HCT116 (cell line): ENCODE results near the gene FAM234B. TPM values are rescaled to one million over a fixed set of nuclear protein-coding genes. Genes with fewer than 3 reads are reported as not detected.
A peak's percentile ranks its signal among the peaks of the same experiment; 100 is the strongest.

ENCODE experiments used
- ATAC-seq: fragments of 200-7000 bp; cut with Tn5 transposase; 2 replicates; pipeline ENCODE4 v1.9.1; 2020; ENCODE audit warnings: mild to moderate bottlenecking, moderate library complexity
- BruUV-seq: library from RNA; stranded (reverse); fragments of 400-500 nt; replicated peaks from 2 replicates; lab custom pipeline; 2021; lab: Mats Ljungman, UMichigan
- CTCF ChIA-PET: fragments of 300-600 bp; sonication (Branson Sonifier 250); formaldehyde crosslinking; loops from one replicate; lab custom pipeline; 2021; ENCODE audit warnings: antibody characterized with exemption; lab: Charles Lee
- POLR2A ChIA-PET: fragments of 300-600, 350-600 bp; sonication (Branson Sonifier 250); formaldehyde crosslinking; loops from one replicate; lab custom pipeline; 2021; ENCODE audit warnings: antibody characterized with exemption; lab: Charles Lee
- RAD21 ChIA-PET, 2 experiments: fragments of 300-600 bp; sonication (Branson Sonifier 250); formaldehyde crosslinking; loops; one replicate each; lab custom pipeline; 2023; ENCODE audit warnings: low total read pairs in 2 of 2; ENCODE audit not compliant: uncharacterized antibody in 2 of 2, unreplicated experiment in 2 of 2, low non-redundant PET in 1 of 2; lab: Charles Lee
- DNase-seq: peaks from one replicate; pipeline ENCODE4 v3.0.0-alpha.2; 2010; ENCODE audit warnings: low read depth, low spot score
- H2AFZ ChIP-seq: fragments of 200-600 bp; shearing (Covaris generic), sonication (generic); 2 replicates; pipeline ENCODE4 v1.6.1; 2017; ENCODE audit warnings: low read depth, mixed run types, mixed read lengths, antibody characterized with exemption, low read length; ENCODE audit not compliant: poor library complexity, severe bottlenecking
- H3K27ac ChIP-seq: 2 replicates; pipeline ENCODE4 v1.5.1; 2012; ENCODE audit warnings: low read depth, low read length
- H3K27me3 ChIP-seq: fragments of 200-600 bp; sonication (generic); 2 replicates; pipeline ENCODE4 v1.6.1; 2016; ENCODE audit warnings: mixed run types, low read length, mixed read lengths; ENCODE audit not compliant: insufficient read depth
- H3K36me3 ChIP-seq, 2 experiments: fragments of 200-500 bp in 1 of 2; fragments of 200-600 bp in 1 of 2; sonication (Bioruptor generic) in 1 of 2; sonication (generic) in 1 of 2; 2 replicates each; pipeline versions ENCODE4 v1.5.1 to v1.6.1; 2014 to 2016; ENCODE audit warnings: low read length in 2 of 2, inconsistent platforms in 1 of 2, mixed read lengths in 1 of 2, mixed run types in 1 of 2; ENCODE audit not compliant: insufficient read depth in 2 of 2, control insufficient read depth in 1 of 2
- H3K4me1 ChIP-seq, 2 experiments: fragments of 200-600 bp in 1 of 2; sonication (generic) in 1 of 2; 2 replicates each; pipeline versions ENCODE4 v1.5.1 to v1.6.1; 2012 to 2017; ENCODE audit warnings: low read length in 2 of 2, inconsistent platforms in 1 of 2, mild to moderate bottlenecking in 1 of 2, mixed read lengths in 1 of 2, mixed run types in 1 of 2, moderate library complexity in 1 of 2; ENCODE audit not compliant: insufficient read depth in 2 of 2, control insufficient read depth in 1 of 2
- H3K4me2 ChIP-seq: fragments of 200-600 bp; sonication (generic); 2 replicates; pipeline ENCODE4 v1.6.1; 2017; ENCODE audit warnings: mixed run types, low read length, mixed read lengths
- H3K4me3 ChIP-seq, 2 experiments: fragments of 200-600 bp in 1 of 2; sonication (generic) in 1 of 2; replicated peaks in 1 of 2; 2 replicates each; pipeline ENCODE4 v1.5.1; 2011 to 2016; ENCODE audit warnings: low read length in 2 of 2, control low read depth in 1 of 2, low read depth in 1 of 2, mild to moderate bottlenecking in 1 of 2, mixed read lengths in 1 of 2, mixed run types in 1 of 2
- H3K79me2 ChIP-seq: fragments of 200-600 bp; sonication (generic); 2 replicates; pipeline ENCODE4 v1.6.1; 2017; ENCODE audit warnings: mild to moderate bottlenecking, mixed run types, low read length, moderate library complexity, mixed read lengths; ENCODE audit not compliant: insufficient read depth
- H3K9ac ChIP-seq: fragments of 200-600 bp; sonication (generic); 2 replicates; pipeline ENCODE4 v1.6.1; 2016; ENCODE audit warnings: low read length, mixed read lengths
- H3K9me2 ChIP-seq: fragments of 200-600 bp; sonication (generic), shearing (Covaris generic); 2 replicates; pipeline ENCODE4 v1.6.1; 2017; ENCODE audit warnings: mixed run types, mild to moderate bottlenecking, moderate library complexity; ENCODE audit not compliant: insufficient read depth
- H3K9me3 ChIP-seq, 2 experiments: fragments of 200-500 bp in 1 of 2; fragments of 200-600 bp in 1 of 2; sonication (Bioruptor generic) in 1 of 2; sonication (generic) in 1 of 2; 2 replicates each; pipeline ENCODE4 v1.6.1; 2014 to 2017; ENCODE audit warnings: low read length in 2 of 2, mixed read lengths in 2 of 2, inconsistent platforms in 1 of 2, low read depth in 1 of 2, mild to moderate bottlenecking in 1 of 2, mixed run types in 1 of 2, moderate library complexity in 1 of 2; ENCODE audit not compliant: control insufficient read depth in 1 of 2, insufficient read depth in 1 of 2
- H4K20me1 ChIP-seq: fragments of 200-600 bp; sonication (generic), shearing (Covaris generic); 2 replicates; pipeline ENCODE4 v1.6.1; 2017; ENCODE audit warnings: mixed run types, mild to moderate bottlenecking, moderate library complexity; ENCODE audit not compliant: insufficient read depth
- CTCF ChIP-seq, 3 experiments: fragments of 200-600 bp in 1 of 3; sonication (generic) in 1 of 3; IDR thresholded peaks in 2 of 3; conservative IDR thresholded peaks in 1 of 3; 2 replicates each; pipeline ENCODE4 v1.5.1; 2012 to 2017; ENCODE audit warnings: low read depth in 2 of 3, low read length in 2 of 3, antibody characterized with exemption in 1 of 3, borderline replicate concordance in 1 of 3, control low read depth in 1 of 3, mild to moderate bottlenecking in 1 of 3, mixed read lengths in 1 of 3, mixed run types in 1 of 3, moderate library complexity in 1 of 3; ENCODE audit not compliant: insufficient read depth in 1 of 3
- EZH2 ChIP-seq: fragments of 200-600 bp; sonication (generic); IDR thresholded peaks from 2 replicates; pipeline ENCODE4 v1.6.1; 2017; ENCODE audit warnings: antibody characterized with exemption, mixed run types
- EZH2phosphoT487 ChIP-seq: fragments of 200-600 bp; IDR thresholded peaks from 2 replicates; pipeline ENCODE4 v1.6.1; 2018; ENCODE audit warnings: antibody characterized with exemption, borderline replicate concordance
- JUND ChIP-seq: IDR thresholded peaks from 2 replicates; pipeline ENCODE4 v1.6.1; 2012
- POLR2A ChIP-seq: IDR thresholded peaks from 2 replicates; pipeline ENCODE4 v1.7.0; 2011; ENCODE audit warnings: borderline replicate concordance; ENCODE audit not compliant: insufficient read depth, insufficient read length; ENCODE audit errors: extremely low read depth
- POLR2AphosphoS5 ChIP-seq: IDR thresholded peaks from 2 replicates; pipeline ENCODE4 v1.6.1; 2011; ENCODE audit warnings: mild to moderate bottlenecking, low read depth, low read length, moderate library complexity
- RAD21 ChIP-seq: IDR thresholded peaks from 2 replicates; pipeline ENCODE4 v1.6.1; 2012; ENCODE audit warnings: low read depth, mild to moderate bottlenecking
- REST ChIP-seq: IDR thresholded peaks from 2 replicates; pipeline ENCODE4 v1.6.1; 2012; ENCODE audit warnings: low read depth
- SIN3A ChIP-seq: IDR thresholded peaks from 2 replicates; pipeline ENCODE4 v1.6.1; 2012; ENCODE audit warnings: low read depth
- SP1 ChIP-seq: IDR thresholded peaks from 2 replicates; pipeline ENCODE4 v1.6.1; 2012; ENCODE audit warnings: low read depth
- SRF ChIP-seq: IDR thresholded peaks from 2 replicates; pipeline ENCODE4 v1.6.1; 2012; ENCODE audit warnings: low read depth
- TCF7L2 ChIP-seq: IDR thresholded peaks from 2 replicates; pipeline ENCODE4 v1.7.0; 2011; ENCODE audit warnings: borderline replicate concordance, inconsistent platforms; ENCODE audit not compliant: insufficient read depth, insufficient read length; ENCODE audit errors: extremely low read depth
- intact Hi-C: fragments of 100-400 bp; cut with micrococcal nuclease; formaldehyde crosslinking; loops from 2 replicates; pipeline ENCODE4 v1.10.0; 2022
- total RNA-seq: library from RNA; stranded (reverse); gene quantifications from one replicate; pipeline ENCODE4 v1.2.1, GENCODE V29; 2021; ENCODE audit not compliant: unreplicated experiment
- TF ChIP-seq, protein P1 (sequence below): IDR thresholded peaks from 2 replicates; pipeline ENCODE4 v1.6.1; 2012
- TF ChIP-seq, protein P2 (sequence below): IDR thresholded peaks from 2 replicates; pipeline ENCODE4 v1.6.1; 2011; ENCODE audit warnings: mild to moderate bottlenecking, low read length, moderate library complexity; ENCODE audit not compliant: insufficient replicate concordance; ENCODE audit errors: extremely low read depth

FAM234B gene
- total RNA-seq, 1 experiment from 2014 or later, result 15.9 TPM

DNA sequence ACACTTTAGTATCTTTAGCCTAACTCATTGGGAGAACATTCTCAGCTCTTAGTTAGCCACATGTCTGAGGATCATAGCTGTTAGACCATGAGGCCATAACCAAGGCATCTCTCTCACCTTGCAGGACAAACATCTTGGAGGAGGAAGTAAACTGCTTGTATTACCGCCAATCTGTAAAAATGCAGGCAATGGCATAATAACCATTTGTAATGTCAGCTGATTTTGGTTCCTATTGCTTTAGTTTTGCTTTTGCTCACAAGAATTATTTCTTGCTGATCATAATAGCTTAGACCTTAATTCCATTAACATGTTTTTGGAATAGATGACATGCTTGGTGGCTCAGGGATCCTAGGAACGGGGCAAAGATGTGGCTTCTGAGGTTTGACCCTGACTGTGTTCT, 75.6 kb downstream of the FAM234B start:
- Histone ChIP-seq H3K4me3 (no peak overlapping the region), H3K9ac (no peak overlapping the region), H3K27ac (no peak overlapping the region), H3K9me3 (no peaks in the 10 kb centered on the region), H4K20me1 (no peaks in the 10 kb centered on the region), H3K79me2 (no peaks in the 10 kb centered on the region), H3K27me3 (no peaks in the 10 kb centered on the region), H2AFZ (no peak overlapping the region), H3K4me2 (peak overlapping the region; percentile 1; the same call in 1 of the 2 replicates), H3K9me2 (no peaks in the 10 kb centered on the region), H3K4me1 (peaks cover 14 to 32% of the 10 kb centered on the region in 2 experiments), H3K36me3 (no peaks in the 10 kb centered on the region)
- TF ChIP-seq EZH2phosphoT487 (no peak), RAD21 (no peak), TCF7L2 (no peak), SIN3A (no peak), CTCF (IDR thresholded peaks at IDR 0.05 in 2 of 3, conservative IDR thresholded peaks at IDR 0.05 in 1 of 3; ENCODE audit: borderline replicate concordance in 1 of 3, insufficient read depth in 1 of 3, low read depth in 2 of 3, low read length in 2 of 3) (no peak), REST (no peak), SP1 (no peak), SRF (no peak), JUND (no peak), POLR2AphosphoS5 (no peak), POLR2A (no peak), EZH2 (no peak)
- TF ChIP-seq, protein P1, sequence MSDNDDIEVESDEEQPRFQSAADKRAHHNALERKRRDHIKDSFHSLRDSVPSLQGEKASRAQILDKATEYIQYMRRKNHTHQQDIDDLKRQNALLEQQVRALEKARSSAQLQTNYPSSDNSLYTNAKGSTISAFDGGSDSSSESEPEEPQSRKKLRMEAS, result no peak
- TF ChIP-seq, protein P2, sequence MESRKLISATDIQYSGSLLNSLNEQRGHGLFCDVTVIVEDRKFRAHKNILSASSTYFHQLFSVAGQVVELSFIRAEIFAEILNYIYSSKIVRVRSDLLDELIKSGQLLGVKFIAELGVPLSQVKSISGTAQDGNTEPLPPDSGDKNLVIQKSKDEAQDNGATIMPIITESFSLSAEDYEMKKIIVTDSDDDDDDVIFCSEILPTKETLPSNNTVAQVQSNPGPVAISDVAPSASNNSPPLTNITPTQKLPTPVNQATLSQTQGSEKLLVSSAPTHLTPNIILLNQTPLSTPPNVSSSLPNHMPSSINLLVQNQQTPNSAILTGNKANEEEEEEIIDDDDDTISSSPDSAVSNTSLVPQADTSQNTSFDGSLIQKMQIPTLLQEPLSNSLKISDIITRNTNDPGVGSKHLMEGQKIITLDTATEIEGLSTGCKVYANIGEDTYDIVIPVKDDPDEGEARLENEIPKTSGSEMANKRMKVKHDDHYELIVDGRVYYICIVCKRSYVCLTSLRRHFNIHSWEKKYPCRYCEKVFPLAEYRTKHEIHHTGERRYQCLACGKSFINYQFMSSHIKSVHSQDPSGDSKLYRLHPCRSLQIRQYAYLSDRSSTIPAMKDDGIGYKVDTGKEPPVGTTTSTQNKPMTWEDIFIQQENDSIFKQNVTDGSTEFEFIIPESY, result no peak
- no peak for DNase-seq
- ATAC-seq, result no peak
- RAD21 ChIA-PET, result no interaction called here
- no TSS peak for BruUV-seq
- POLR2A ChIA-PET, result no interaction called here
- CTCF ChIA-PET, result no interaction called here
- intact Hi-C loops, result no loop called here
